ENCODE data around the gene SYNM.

Gene SYNM

GRCh38 chr15:99117111-99117510 lies 12.2 kb downstream of the SYNM start:
- H3K27ac ChIP-seq: no peak overlapping the region
- TF ChIP-seq ZFX (IDR thresholded peaks at IDR 0.05): no peak
- TF ChIP-seq, protein P1, sequence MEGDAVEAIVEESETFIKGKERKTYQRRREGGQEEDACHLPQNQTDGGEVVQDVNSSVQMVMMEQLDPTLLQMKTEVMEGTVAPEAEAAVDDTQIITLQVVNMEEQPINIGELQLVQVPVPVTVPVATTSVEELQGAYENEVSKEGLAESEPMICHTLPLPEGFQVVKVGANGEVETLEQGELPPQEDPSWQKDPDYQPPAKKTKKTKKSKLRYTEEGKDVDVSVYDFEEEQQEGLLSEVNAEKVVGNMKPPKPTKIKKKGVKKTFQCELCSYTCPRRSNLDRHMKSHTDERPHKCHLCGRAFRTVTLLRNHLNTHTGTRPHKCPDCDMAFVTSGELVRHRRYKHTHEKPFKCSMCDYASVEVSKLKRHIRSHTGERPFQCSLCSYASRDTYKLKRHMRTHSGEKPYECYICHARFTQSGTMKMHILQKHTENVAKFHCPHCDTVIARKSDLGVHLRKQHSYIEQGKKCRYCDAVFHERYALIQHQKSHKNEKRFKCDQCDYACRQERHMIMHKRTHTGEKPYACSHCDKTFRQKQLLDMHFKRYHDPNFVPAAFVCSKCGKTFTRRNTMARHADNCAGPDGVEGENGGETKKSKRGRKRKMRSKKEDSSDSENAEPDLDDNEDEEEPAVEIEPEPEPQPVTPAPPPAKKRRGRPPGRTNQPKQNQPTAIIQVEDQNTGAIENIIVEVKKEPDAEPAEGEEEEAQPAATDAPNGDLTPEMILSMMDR (conservative IDR thresholded peaks at IDR 0.05): no peak

DNA sequence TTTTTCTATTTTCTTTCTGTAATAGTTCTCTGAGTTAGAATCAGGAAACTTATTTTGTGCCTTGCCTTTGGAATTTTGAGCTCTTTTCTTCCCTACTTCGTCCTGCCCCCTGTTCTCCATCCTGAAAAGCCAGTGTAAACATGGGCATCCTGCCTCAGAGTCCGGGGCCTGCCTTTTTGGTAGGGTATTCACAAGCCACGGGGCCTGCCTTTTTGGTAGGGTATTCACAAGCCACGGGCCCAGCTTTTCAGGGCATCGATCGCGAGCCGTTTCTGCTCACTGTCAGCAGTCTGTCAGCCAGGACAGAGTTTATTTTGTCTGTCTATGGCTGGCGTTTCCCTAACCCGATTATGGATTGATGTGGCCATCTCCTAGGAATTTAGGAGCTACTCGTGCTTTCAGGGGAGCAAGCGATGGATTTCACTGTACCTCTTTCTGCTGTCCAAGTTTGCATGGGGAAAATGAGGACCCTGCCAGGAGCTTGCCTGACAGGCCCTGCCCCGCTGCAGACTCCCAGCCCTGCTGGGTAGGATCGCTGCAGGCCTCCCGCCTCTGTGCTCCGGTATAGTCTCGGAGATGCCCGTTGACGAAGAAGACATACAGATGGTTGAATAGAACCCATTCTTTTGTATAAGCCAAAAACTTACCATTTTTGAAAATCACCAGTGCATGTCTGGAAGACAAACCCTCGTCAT lies 12.8 kb downstream of the SYNM start:
- no peak overlapping the region for H3K27ac ChIP-seq
- TF ChIP-seq, protein P1 (conservative IDR thresholded peaks at IDR 0.05): no peak
- TF ChIP-seq ZFX (IDR thresholded peaks at IDR 0.05): no peak

GRCh38 chr15:99118258-99118632 lies 13.4 kb downstream of the SYNM start:
- no peak overlapping the region for H3K27ac ChIP-seq
- TF ChIP-seq, protein P1 (conservative IDR thresholded peaks at IDR 0.05): no peak
- TF ChIP-seq ZFX (IDR thresholded peaks at IDR 0.05): no peak

DNA sequence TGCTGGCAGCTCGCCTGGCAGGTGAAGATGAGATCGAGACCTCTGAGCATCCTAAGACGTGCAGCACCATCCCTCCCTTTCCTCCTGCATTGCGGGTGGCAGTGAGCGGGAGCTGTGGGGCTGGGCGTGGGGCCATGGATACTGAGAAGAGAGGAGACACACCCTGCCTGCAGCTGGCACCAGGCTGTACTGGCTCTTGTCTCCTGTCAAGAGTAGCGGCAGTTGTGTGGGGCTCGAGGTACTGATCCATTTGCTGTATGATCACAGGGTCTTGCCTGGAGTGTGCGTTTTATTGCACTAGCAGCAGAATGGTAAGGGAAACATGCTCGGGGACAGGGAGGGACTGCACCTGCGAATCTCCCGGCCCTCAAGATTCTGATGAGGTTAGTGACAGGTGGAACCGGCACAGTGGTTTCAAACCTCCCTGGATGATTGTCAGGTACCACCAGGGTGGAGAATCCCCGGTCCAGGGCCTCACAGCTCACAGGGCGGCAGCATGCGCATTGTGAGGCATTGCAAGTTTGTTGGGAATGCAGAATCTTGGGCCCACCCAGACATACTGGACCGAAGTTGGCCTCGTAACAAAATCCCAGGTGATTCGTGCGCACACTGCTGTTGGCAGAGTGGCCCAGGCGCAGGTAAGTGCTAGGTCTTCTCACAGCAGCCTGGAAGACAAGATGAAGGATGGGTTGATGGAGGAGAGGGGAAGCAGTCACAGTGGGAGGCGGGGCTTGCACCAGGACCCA lies 14.1 kb downstream of the SYNM start:
- TF ChIP-seq, protein P1 (conservative IDR thresholded peaks at IDR 0.05): no peak
- no peak for TF ChIP-seq ZFX (IDR thresholded peaks at IDR 0.05)
- H3K27ac ChIP-seq: no peak overlapping the region

GRCh38 chr15:99120050-99120777 lies 15.3 kb downstream of the SYNM start:
- H3K27ac ChIP-seq: no peak overlapping the region
- TF ChIP-seq, protein P1 (conservative IDR thresholded peaks at IDR 0.05): no peak
- no peak for TF ChIP-seq ZFX (IDR thresholded peaks at IDR 0.05)

- H3K27ac ChIP-seq: no peak overlapping the region
- TF ChIP-seq ZFX (IDR thresholded peaks at IDR 0.05): no peak
- TF ChIP-seq, protein P1 (conservative IDR thresholded peaks at IDR 0.05): no peak
These were observed 16.3 kb downstream of the SYNM start for GRCh38 chr15:99121207-99121606.
